ENCODE results near the gene NIPA2.

The NIPA2 gene

GRCh38 chr15:22902981-22903380 is 64.5 kb downstream of the NIPA2 start:
- no peak for DNase-seq (ENCODE audit: low read depth in 2 of 2)

- DNase-seq (ENCODE audit: low read depth in 2 of 2), result no peak
Measured at GRCh38 chr15:22903427-22903826, 65.0 kb downstream of the NIPA2 start.

- DNase-seq (ENCODE audit: low read depth in 2 of 2), result no peak
Measured at GRCh38 chr15:22903961-22904534, 65.6 kb downstream of the NIPA2 start.

- DNase-seq (ENCODE audit: low read depth in 2 of 2), result no peak
Measured at GRCh38 chr15:22904736-22905135, 66.3 kb downstream of the NIPA2 start.

- DNase-seq (ENCODE audit: low read depth in 2 of 2), result no peak
Measured at GRCh38 chr15:22907161-22907950, 68.9 kb downstream of the NIPA2 start.

GRCh38 chr15:22908830-22909229 is 70.4 kb downstream of the NIPA2 start:
- DNase-seq (ENCODE audit: low read depth in 2 of 2), result no peak

GRCh38 chr15:22911306-22911705 is 72.8 kb downstream of the NIPA2 start:
- no peak for DNase-seq (ENCODE audit: low read depth in 2 of 2)

- no peak for DNase-seq (ENCODE audit: low read depth in 2 of 2)
Measured at GRCh38 chr15:22912256-22912655, 73.8 kb downstream of the NIPA2 start.

GRCh38 chr15:22913646-22914380 is 75.3 kb downstream of the NIPA2 start:
- DNase-seq (ENCODE audit: low read depth in 2 of 2), result no peak

GRCh38 chr15:22915866-22916515 is 77.5 kb downstream of the NIPA2 start:
- DNase-seq (ENCODE audit: low read depth in 2 of 2), result no peak

GRCh38 chr15:22916606-22917350 is 78.3 kb downstream of the NIPA2 start:
- no peak for DNase-seq (ENCODE audit: low read depth in 2 of 2)

- DNase-seq (ENCODE audit: low read depth in 2 of 2), result no peak
Measured at GRCh38 chr15:22917556-22917955, 79.1 kb downstream of the NIPA2 start.

Data from stimulated activated CD4-positive, alpha-beta T cell treated with anti-CD3 and anti-CD28 coated beads, Interleukin-1b, Interleukin-23, amount 100 ng/mL, for 1 hour (primary cell).